PC-3 (cell line): ENCODE measurements around the gene VTI1B.

Experiments used
- EZH2 ChIP-seq: fragments of 300-600 bp; sonication (generic); IDR thresholded peaks from one replicate; pipeline ENCODE4 v1.6.1; 2017; ENCODE audit warnings: antibody characterized with exemption, mild to moderate bottlenecking, low read length; ENCODE audit not compliant: unreplicated experiment
- EZH2phosphoT487 ChIP-seq: fragments of 300-600 bp; sonication (generic); IDR thresholded peaks from 2 replicates; pipeline ENCODE4 v1.6.1; 2018; ENCODE audit warnings: mild to moderate bottlenecking, antibody characterized with exemption, low read length, borderline replicate concordance
- TF ChIP-seq, protein P1 (sequence below): fragments of 300-600 bp; sonication (generic); conservative IDR thresholded peaks from 2 replicates; pipeline ENCODE4 v1.5.1; 2017; ENCODE audit warnings: antibody characterized with exemption, low read depth, mild to moderate bottlenecking, low read length

DNA sequence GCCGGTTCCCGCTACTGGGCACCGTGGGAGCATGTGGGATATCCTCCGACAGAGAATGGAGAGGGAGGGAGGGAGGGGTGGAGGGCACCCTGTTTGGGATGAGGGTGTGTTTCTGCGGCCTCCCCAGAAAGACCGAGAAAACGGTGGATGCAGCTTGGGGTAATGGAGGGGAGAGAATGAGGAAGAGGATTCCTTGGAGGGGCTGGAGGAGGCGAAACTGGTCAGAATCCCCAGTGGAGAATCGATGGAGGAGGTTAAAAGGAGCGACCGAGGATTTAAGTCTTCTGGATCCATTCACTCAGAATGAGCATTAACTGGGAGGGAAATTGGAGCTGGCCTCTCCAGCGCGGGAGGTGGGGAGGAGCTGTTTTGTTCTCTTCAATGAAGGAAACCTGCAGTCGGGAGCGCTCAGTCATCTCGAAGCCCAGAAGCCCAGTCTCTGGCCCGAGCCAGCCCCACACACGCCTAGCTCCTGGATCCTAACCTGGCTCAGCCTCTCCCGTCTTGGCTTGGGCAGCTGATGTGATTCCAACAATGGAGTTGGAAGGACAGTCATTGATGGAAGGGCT, 54.1 kb downstream of the VTI1B start:
- TF ChIP-seq EZH2 (no peak), EZH2phosphoT487 (no peak)
- TF ChIP-seq, protein P1, sequence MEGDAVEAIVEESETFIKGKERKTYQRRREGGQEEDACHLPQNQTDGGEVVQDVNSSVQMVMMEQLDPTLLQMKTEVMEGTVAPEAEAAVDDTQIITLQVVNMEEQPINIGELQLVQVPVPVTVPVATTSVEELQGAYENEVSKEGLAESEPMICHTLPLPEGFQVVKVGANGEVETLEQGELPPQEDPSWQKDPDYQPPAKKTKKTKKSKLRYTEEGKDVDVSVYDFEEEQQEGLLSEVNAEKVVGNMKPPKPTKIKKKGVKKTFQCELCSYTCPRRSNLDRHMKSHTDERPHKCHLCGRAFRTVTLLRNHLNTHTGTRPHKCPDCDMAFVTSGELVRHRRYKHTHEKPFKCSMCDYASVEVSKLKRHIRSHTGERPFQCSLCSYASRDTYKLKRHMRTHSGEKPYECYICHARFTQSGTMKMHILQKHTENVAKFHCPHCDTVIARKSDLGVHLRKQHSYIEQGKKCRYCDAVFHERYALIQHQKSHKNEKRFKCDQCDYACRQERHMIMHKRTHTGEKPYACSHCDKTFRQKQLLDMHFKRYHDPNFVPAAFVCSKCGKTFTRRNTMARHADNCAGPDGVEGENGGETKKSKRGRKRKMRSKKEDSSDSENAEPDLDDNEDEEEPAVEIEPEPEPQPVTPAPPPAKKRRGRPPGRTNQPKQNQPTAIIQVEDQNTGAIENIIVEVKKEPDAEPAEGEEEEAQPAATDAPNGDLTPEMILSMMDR = no peak
